ENCODE measurements around the gene PXMP2. TPM values are rescaled to one million over a fixed set of nuclear protein-coding genes. Genes with fewer than 3 reads are reported as not detected.

PXMP2 gene
- total RNA-seq, 1 experiment from 2014 or later, result 39.9 TPM

GRCh38 chr12:132695431-132695830, 8.0 kb downstream of the PXMP2 start:
- POLR2A ChIA-PET, result no interaction called here
- Histone ChIP-seq H3K4me3 (ENCODE audit: low read depth, low read length) (no peak overlapping the region), H3K27me3 (replicated peaks; ENCODE audit: control insufficient read depth, insufficient read depth, low read length) (no peaks in the 10 kb centered on the region), H3K9me3 (no peaks in the 10 kb centered on the region), H3K36me3 (ENCODE audit: control insufficient read depth, insufficient read depth, low read length) (no peaks in the 10 kb centered on the region; the same call in 1 of the 2 replicates), H3K4me1 (no peaks in the 10 kb centered on the region)
- BruUV-seq (replicated peaks), result no TSS peak
- no peak for DNase-seq
- Mint-ChIP-seq H3K4me3 (ENCODE audit: unreplicated experiment) (no peak overlapping the region), H3K27ac (ENCODE audit: unreplicated experiment) (no peak overlapping the region), H3K36me3 (ENCODE audit: insufficient read depth, unreplicated experiment) (peaks cover 61% of the 10 kb centered on the region), H3K4me1 (ENCODE audit: low read depth, unreplicated experiment) (no peaks in the 10 kb centered on the region), H3K9me3 (ENCODE audit: unreplicated experiment) (no peaks in the 10 kb centered on the region), H3K27me3 (ENCODE audit: insufficient read depth, unreplicated experiment) (no peaks in the 10 kb centered on the region)
- intact Hi-C loops (cut with micrococcal nuclease; ENCODE audit: unreplicated experiment), result no loop called here
- CTCF ChIA-PET, result no interaction called here
- TF ChIP-seq CTCF (IDR thresholded peaks at IDR 0.05; ENCODE audit: insufficient read depth in 1 of 2, low read depth in 1 of 2, low read length in 1 of 2, severe bottlenecking in 1 of 2, unreplicated experiment in 1 of 2), result no peak

GRCh38 chr12:132698341-132698740, 11.0 kb downstream of the PXMP2 start:
- DNase-seq, result no peak
- Mint-ChIP-seq H3K27ac (ENCODE audit: unreplicated experiment) (no peak overlapping the region), H3K36me3 (ENCODE audit: insufficient read depth, unreplicated experiment) (peaks cover 68% of the 10 kb centered on the region), H3K9me3 (ENCODE audit: unreplicated experiment) (no peaks in the 10 kb centered on the region), H3K4me1 (ENCODE audit: low read depth, unreplicated experiment) (peaks cover 3% of the 10 kb centered on the region), H3K27me3 (ENCODE audit: insufficient read depth, unreplicated experiment) (no peaks in the 10 kb centered on the region), H3K4me3 (ENCODE audit: unreplicated experiment) (no peak overlapping the region)
- Histone ChIP-seq H3K9me3 (no peaks in the 10 kb centered on the region), H3K4me1 (no peaks in the 10 kb centered on the region), H3K4me3 (ENCODE audit: low read depth, low read length) (no peak overlapping the region), H3K36me3 (ENCODE audit: control insufficient read depth, insufficient read depth, low read length) (no peaks in the 10 kb centered on the region), H3K27me3 (replicated peaks; ENCODE audit: control insufficient read depth, insufficient read depth, low read length) (no peaks in the 10 kb centered on the region)
- no peak for TF ChIP-seq CTCF (IDR thresholded peaks at IDR 0.05; ENCODE audit: insufficient read depth in 1 of 2, low read depth in 1 of 2, low read length in 1 of 2, severe bottlenecking in 1 of 2, unreplicated experiment in 1 of 2)
- ChIA-PET CTCF (no interaction called here), POLR2A (no interaction called here)
- intact Hi-C loops (cut with micrococcal nuclease; ENCODE audit: unreplicated experiment), result no loop called here
- BruUV-seq (replicated peaks), result no TSS peak

- no peaks in the 10 kb centered on the region for H3K4me1 ChIP-seq
- H3K36me3 Mint-ChIP-seq (ENCODE audit: insufficient read depth, unreplicated experiment), result peaks cover 77% of the 10 kb centered on the region
- H3K27me3 Mint-ChIP-seq (ENCODE audit: insufficient read depth, unreplicated experiment), result no peaks in the 10 kb centered on the region
- H3K36me3 ChIP-seq (ENCODE audit: control insufficient read depth, insufficient read depth, low read length), result no peaks in the 10 kb centered on the region
- peaks cover 6% of the 10 kb centered on the region for H3K4me1 Mint-ChIP-seq (ENCODE audit: low read depth, unreplicated experiment)
- CTCF ChIA-PET, result no interaction called here
- no peak for TF ChIP-seq CTCF (IDR thresholded peaks at IDR 0.05; ENCODE audit: insufficient read depth in 1 of 2, low read depth in 1 of 2, low read length in 1 of 2, severe bottlenecking in 1 of 2, unreplicated experiment in 1 of 2)
- H3K4me3 ChIP-seq (ENCODE audit: low read depth, low read length), result no peak overlapping the region
- H3K27ac Mint-ChIP-seq (ENCODE audit: unreplicated experiment), result no peak overlapping the region
- POLR2A ChIA-PET, result no interaction called here
- no peak overlapping the region for H3K4me3 Mint-ChIP-seq (ENCODE audit: unreplicated experiment)
- no TSS peak for BruUV-seq (replicated peaks)
- no peaks in the 10 kb centered on the region for H3K9me3 Mint-ChIP-seq (ENCODE audit: unreplicated experiment)
- intact Hi-C loops (cut with micrococcal nuclease; ENCODE audit: unreplicated experiment), result no loop called here
- DNase-seq, result no peak
- no peaks in the 10 kb centered on the region for H3K27me3 ChIP-seq (replicated peaks; ENCODE audit: control insufficient read depth, insufficient read depth, low read length)
- H3K9me3 ChIP-seq, result no peaks in the 10 kb centered on the region
Observed at GRCh38 chr12:132700212-132700822, 12.9 kb downstream of the PXMP2 start.
